ENCODE results near the gene PLN.

PLN gene

GRCh38 chr6:118529756-118530155 lies 18.3 kb upstream of the PLN start:
- TF ChIP-seq SIN3A (IDR thresholded peaks at IDR 0.05; ENCODE audit: borderline replicate concordance, insufficient read depth, low read length) = no peak
- no peak for TF ChIP-seq REST (IDR thresholded peaks at IDR 0.05; ENCODE audit: insufficient read depth in 1 of 2, low read depth in 2 of 2, low read length in 2 of 2)

GRCh38 chr6:118530942-118531341 lies 17.2 kb upstream of the PLN start:
- TF ChIP-seq TAF1 (IDR thresholded peaks at IDR 0.05; ENCODE audit: borderline replicate concordance, insufficient read depth, low read length) = no peak
- no peak for TF ChIP-seq SIN3A (IDR thresholded peaks at IDR 0.05; ENCODE audit: borderline replicate concordance, insufficient read depth, low read length)
- no peak for TF ChIP-seq REST (IDR thresholded peaks at IDR 0.05; ENCODE audit: insufficient read depth in 1 of 2, low read depth in 2 of 2, low read length in 2 of 2)
- no peak for TF ChIP-seq POLR2AphosphoS5 (IDR thresholded peaks at IDR 0.05; ENCODE audit: low read depth, low read length)
- no peak for TF ChIP-seq FOXP2 (optimal IDR thresholded peaks at IDR 0.05; ENCODE audit: borderline replicate concordance, extremely low read depth, extremely low read length, insufficient read depth)

GRCh38 chr6:118535176-118535844 lies 12.8 kb upstream of the PLN start:
- TF ChIP-seq SIN3A (IDR thresholded peaks at IDR 0.05; ENCODE audit: borderline replicate concordance, insufficient read depth, low read length) (no peak), REST (IDR thresholded peaks at IDR 0.05; ENCODE audit: insufficient read depth in 1 of 2, low read depth in 2 of 2, low read length in 2 of 2) (no peak), POLR2AphosphoS5 (IDR thresholded peaks at IDR 0.05; ENCODE audit: low read depth, low read length) (no peak), FOXP2 (optimal IDR thresholded peaks at IDR 0.05; ENCODE audit: borderline replicate concordance, extremely low read depth, extremely low read length, insufficient read depth) (no peak), TAF1 (IDR thresholded peaks at IDR 0.05; ENCODE audit: borderline replicate concordance, insufficient read depth, low read length) (no peak)

- TF ChIP-seq TAF1 (IDR thresholded peaks at IDR 0.05; ENCODE audit: borderline replicate concordance, insufficient read depth, low read length) (no peak), SIN3A (IDR thresholded peaks at IDR 0.05; ENCODE audit: borderline replicate concordance, insufficient read depth, low read length) (no peak), FOXP2 (optimal IDR thresholded peaks at IDR 0.05; ENCODE audit: borderline replicate concordance, extremely low read depth, extremely low read length, insufficient read depth) (no peak)
These were observed 11.6 kb upstream of the PLN start for GRCh38 chr6:118536478-118536877.

- TF ChIP-seq REST (IDR thresholded peaks at IDR 0.05; ENCODE audit: insufficient read depth in 1 of 2, low read depth in 2 of 2, low read length in 2 of 2) = no peak
- no peak for TF ChIP-seq POLR2AphosphoS5 (IDR thresholded peaks at IDR 0.05; ENCODE audit: low read depth, low read length)
- TF ChIP-seq TAF1 (IDR thresholded peaks at IDR 0.05; ENCODE audit: borderline replicate concordance, insufficient read depth, low read length) = no peak
- TF ChIP-seq FOXP2 (optimal IDR thresholded peaks at IDR 0.05; ENCODE audit: borderline replicate concordance, extremely low read depth, extremely low read length, insufficient read depth) = no peak
- TF ChIP-seq SIN3A (IDR thresholded peaks at IDR 0.05; ENCODE audit: borderline replicate concordance, insufficient read depth, low read length) = no peak
These were observed 10.5 kb upstream of the PLN start for GRCh38 chr6:118537574-118537973.
